Measurements from ENCODE around the gene PPIA. TPM values are rescaled to one million over a fixed set of nuclear protein-coding genes. Genes with fewer than 3 reads are reported as not detected.
A peak's percentile ranks its signal among the peaks of the same experiment; 100 is the strongest.

Gene PPIA
- 5,630 and 5,683 TPM in 2 replicates for total RNA-seq (2014; rRNA removed; shearing (Covaris generic))

DNA sequence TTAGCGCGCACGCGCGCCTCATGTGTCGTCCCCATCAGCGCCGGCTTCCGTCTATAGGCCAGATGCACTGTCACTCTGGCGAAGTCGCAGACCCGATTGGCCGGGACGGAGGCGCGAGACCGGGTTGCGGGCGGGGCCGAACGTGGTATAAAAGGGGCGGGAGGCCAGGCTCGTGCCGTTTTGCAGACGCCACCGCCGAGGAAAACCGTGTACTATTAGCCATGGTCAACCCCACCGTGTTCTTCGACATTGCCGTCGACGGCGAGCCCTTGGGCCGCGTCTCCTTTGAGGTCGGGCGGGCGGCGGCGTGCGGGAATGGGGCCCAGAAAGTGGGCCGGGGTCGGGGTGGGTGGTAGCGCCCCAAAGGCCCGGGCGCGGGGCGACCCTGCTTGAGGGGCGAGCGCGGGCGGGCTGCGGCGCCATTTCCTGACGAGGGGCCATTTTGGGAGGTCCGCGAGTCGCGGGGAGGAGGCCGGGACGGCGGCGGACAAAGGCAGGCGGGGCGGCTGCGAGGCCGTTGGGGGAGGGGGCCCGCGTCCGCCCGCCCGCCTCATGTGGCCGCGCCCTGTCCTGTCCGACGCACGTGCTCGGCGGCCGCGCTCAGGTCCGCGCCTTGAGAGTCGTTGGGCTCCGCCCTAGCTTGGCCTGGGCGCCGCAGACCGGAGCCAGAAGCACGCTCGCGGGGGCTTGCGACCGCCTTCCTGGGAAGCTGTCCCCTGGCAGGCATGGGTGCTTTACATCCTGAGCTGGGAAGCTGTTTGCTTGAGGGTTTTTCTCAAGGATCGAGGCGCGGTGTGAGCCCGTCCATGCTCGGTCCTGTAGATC lies at the start of gene PPIA:
Gene PPIA, plus strand, starts transcription at position 178 of the 825 bp plus-strand sequence. Its CDS starts 44 bp downstream, at position 222.
- Histone ChIP-seq H3K36me3 (peaks cover 55% of the 10 kb centered on the region), H3K4me1 (replicated peaks) (peaks cover 21% of the 10 kb centered on the region), H3K27me3 (replicated peaks) (no peaks in the 10 kb centered on the region), H3K9me3 (replicated peaks) (no peaks in the 10 kb centered on the region), H3K27ac (peak within 1 kb of the TSS; percentile 97), H3K4me3 (peak within 1 kb of the TSS; percentile 73)
- DNase-seq (ENCODE audit: low read depth in 1 of 2, low spot score in 2 of 2): peak; percentile 91 to 99

DNA sequence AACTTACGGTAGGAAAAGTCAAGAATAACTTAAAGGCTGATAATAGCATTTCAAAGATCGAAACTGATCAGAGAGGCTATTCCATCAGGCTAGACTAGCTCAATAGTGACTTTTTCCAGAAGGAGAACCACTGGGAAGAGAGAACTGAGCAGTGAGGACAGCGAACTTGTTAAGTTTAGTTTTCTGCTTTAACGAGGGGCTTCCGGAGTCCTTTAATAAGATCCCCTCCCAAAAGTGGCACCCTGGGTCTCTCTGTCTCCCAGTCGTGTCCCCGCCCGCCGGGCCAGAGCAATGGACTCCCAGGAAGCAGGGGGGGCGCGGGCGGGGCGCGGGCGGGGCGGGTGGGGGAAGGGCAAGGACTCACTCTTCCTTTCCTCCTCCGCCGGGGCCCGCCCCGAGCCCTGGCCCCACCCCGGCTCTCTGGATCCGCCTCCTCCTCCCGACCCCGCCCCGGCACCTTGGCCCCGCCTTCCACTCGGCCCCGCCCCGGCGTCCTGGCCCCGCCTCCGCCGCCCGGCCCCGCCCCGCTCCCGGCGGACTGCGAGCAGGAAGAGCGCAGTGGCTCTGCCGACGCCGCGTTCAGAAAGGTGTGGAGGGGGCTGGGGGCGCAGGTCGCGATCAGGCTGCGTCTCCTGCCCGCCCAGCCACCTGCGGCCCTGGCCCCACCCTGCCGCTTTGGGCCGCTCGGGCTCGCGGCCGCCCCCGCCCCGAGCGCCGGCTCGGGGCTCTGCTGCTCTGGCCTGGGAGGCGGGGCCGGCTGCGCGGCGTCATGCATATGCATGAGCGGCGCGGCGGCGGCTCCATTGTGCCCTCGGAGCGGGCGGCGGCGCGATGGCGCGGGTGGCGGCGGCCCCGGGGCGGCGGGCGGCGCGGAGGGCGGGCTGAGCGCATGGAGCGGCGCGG lies 48.2 kb upstream of the PPIA start, which contains the start of gene ZMIZ2:
Gene ZMIZ2, plus strand, starts transcription at position 803 of the 903 bp plus-strand sequence. CDS start 7,403 bp downstream, outside the sequence.
- Histone ChIP-seq H3K36me3 (peaks cover 29% of the 10 kb centered on the region), H3K9me3 (replicated peaks) (no peaks in the 10 kb centered on the region; the same call in 1 of the 2 replicates), H3K4me3 (peak within 1 kb of the TSS; percentile 100), H3K27me3 (replicated peaks) (no peaks in the 10 kb centered on the region), H3K4me1 (replicated peaks) (peaks cover 36% of the 10 kb centered on the region), H3K27ac (peak within 1 kb of the TSS; percentile 98)
- peak; percentile 82 to 94 for DNase-seq (ENCODE audit: low read depth in 1 of 2, low spot score in 2 of 2)

DNA sequence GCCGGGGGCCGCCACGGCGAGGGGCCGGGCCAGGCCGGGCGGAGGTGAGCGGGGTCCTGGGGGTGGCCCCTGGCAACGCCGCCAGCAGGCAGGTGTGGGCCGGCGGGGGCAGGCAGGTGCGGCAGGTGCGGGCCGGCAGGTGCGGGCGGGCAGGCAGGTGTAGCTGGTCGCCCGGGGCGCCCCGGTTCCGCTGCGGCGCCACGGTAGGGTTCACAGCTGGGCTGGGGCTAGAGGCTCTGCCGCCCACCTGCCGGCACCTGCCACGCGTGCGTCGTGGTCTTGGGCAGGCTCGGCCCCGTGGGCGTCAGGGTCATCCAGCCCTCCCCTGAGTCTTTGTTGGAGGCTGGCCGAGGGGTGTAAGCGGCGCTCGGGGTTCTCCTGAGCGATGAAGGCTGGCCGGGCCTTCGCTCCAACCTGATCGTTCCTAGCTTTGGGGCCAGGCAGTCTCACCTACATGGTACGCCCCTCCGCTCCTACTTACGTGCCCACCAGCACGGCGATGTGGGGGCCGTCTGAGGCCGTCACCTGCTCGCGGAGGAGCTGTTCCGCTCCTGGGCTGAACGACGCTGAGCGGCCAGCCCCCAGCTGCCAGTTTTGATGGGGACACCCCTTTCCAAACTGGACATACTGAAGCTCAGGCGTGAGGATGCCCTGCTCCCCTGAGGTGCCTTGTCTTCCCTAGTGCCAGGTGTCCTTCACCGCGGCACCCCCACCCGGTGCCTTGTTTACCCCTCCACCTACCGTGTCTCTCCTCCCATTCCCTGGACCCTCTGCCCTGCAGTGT lies 47.3 kb upstream of the PPIA start:
- DNase-seq (ENCODE audit: low read depth in 1 of 2, low spot score in 2 of 2): no peak
- peaks cover 29% of the 10 kb centered on the region for H3K36me3 ChIP-seq
- no peaks in the 10 kb centered on the region for H3K27me3 ChIP-seq (replicated peaks)
- no peaks in the 10 kb centered on the region; the same call in 1 of the 2 replicates for H3K9me3 ChIP-seq (replicated peaks)
- H3K27ac ChIP-seq: no peak overlapping the region; the same call in 1 of the 2 replicates
- H3K4me1 ChIP-seq (replicated peaks): peaks cover 30% of the 10 kb centered on the region
- peak overlapping the region; percentile 100 for H3K4me3 ChIP-seq

DNA sequence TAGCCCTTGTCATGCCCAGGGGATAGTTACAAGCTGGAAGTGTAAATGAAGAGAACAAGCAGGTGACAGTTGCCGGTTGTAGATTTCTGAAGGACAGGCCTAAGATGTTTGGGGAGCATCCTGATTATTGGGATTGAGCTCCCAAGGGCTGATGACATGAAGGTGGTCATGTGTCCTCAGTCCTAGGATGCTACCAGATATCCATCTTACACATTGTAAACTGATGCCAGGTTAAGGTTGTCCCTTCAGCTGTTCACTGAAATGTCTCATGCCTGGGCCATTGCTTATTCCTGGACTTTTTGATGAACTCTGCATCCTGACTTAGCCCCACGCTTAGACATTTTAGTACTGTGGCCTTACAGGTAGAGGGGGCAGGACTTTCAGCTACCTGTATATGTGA lies 46.5 kb upstream of the PPIA start:
- Histone ChIP-seq H3K4me3 (no peak overlapping the region), H3K27me3 (replicated peaks) (no peaks in the 10 kb centered on the region)

DNA sequence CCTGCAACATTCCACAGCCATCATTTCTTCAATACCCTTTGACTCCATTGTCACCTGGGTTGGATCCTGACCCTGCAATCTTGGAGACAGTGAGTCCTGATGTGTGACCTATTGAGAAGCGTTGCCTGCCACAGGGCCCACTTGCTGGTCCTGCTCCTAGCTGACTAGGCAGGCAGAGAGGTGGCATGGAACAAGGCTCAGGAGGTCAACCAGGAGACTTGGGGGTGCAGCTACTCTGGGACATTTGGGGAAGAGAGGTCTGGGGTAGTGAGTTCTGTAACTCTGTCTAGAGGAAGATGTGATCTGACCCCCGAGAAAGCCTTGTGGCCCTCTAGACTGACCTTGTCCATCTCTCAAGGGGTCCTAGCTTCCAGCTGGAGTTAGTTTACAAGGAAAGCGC lies 46.1 kb upstream of the PPIA start:
- Histone ChIP-seq H3K36me3 (peaks cover 29% of the 10 kb centered on the region), H3K4me1 (replicated peaks) (peaks cover 30% of the 10 kb centered on the region), H3K27ac (no peak overlapping the region), H3K9me3 (replicated peaks) (no peaks in the 10 kb centered on the region; the same call in 1 of the 2 replicates), H3K27me3 (replicated peaks) (no peaks in the 10 kb centered on the region), H3K4me3 (no peak overlapping the region)
- no peak for DNase-seq (ENCODE audit: low read depth in 1 of 2, low spot score in 2 of 2)

More for the DNA sequence above, 46.5 kb upstream of the PPIA start:
- Histone ChIP-seq H3K36me3 (peaks cover 29% of the 10 kb centered on the region), H3K4me1 (replicated peaks) (peaks cover 30% of the 10 kb centered on the region), H3K27ac (no peak overlapping the region), H3K9me3 (replicated peaks) (no peaks in the 10 kb centered on the region; the same call in 1 of the 2 replicates)
- DNase-seq (ENCODE audit: low read depth in 1 of 2, low spot score in 2 of 2): no peak

DNA sequence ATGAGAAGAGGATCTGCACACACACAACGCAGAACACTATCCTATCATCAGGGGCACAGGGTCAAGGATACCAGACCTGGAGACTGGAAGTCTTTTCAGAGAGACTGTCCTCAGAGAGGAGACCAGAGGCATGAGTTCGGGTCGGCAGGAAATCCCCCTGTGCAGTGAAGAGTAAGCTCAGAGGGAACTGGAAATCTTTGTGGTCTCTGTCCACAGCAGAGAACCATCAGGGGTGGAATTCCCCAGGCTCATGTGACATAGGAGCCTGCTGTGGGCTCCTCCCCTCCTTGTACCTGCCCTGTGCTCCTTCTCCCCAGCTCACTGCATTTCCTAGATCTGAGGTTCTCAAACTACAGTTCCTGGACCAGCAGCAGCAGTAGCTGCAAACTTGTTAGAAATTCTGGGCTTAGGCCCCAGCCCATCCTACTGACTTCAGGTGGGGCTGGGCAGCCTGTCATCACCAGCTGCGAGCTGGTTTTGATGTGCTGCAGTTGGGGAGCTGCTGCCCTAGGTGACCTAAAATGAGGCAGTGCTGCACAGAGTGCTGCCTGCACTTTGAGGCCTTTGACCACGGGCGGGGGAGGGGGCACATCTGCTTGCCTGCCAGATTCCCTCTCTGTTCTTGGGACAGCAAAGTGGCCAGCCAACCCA lies 45.4 kb upstream of the PPIA start:
- no peak overlapping the region for H3K4me3 ChIP-seq
- DNase-seq (ENCODE audit: low read depth in 1 of 2, low spot score in 2 of 2): no peak
- H3K27me3 ChIP-seq (replicated peaks): no peaks in the 10 kb centered on the region
- peaks cover 30% of the 10 kb centered on the region for H3K4me1 ChIP-seq (replicated peaks)
- H3K36me3 ChIP-seq: peaks cover 29% of the 10 kb centered on the region
- H3K9me3 ChIP-seq (replicated peaks): no peaks in the 10 kb centered on the region; the same call in 1 of the 2 replicates
- H3K27ac ChIP-seq: no peak overlapping the region

DNA sequence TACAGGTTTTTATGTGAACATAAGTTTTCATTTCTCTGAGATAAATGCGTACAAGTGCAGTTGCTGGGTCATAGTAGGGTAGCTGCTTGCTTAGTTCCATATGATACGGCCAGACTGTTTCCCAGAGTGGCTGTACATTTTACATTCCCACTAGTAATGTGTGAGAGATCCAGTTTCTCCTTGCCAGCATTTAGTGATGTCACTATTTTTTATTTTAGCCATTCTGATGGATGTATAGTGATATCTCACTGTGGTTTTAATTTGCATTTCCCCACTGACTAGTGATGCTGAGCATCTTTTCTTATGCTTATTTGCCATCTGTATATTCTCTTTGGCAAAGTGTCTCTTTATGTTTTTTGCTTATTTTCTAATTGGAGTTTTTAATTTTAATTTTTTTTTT lies 43.7 kb upstream of the PPIA start:
- Histone ChIP-seq H3K9me3 (replicated peaks) (no peaks in the 10 kb centered on the region; the same call in 1 of the 2 replicates), H3K27me3 (replicated peaks) (no peaks in the 10 kb centered on the region)

DNA sequence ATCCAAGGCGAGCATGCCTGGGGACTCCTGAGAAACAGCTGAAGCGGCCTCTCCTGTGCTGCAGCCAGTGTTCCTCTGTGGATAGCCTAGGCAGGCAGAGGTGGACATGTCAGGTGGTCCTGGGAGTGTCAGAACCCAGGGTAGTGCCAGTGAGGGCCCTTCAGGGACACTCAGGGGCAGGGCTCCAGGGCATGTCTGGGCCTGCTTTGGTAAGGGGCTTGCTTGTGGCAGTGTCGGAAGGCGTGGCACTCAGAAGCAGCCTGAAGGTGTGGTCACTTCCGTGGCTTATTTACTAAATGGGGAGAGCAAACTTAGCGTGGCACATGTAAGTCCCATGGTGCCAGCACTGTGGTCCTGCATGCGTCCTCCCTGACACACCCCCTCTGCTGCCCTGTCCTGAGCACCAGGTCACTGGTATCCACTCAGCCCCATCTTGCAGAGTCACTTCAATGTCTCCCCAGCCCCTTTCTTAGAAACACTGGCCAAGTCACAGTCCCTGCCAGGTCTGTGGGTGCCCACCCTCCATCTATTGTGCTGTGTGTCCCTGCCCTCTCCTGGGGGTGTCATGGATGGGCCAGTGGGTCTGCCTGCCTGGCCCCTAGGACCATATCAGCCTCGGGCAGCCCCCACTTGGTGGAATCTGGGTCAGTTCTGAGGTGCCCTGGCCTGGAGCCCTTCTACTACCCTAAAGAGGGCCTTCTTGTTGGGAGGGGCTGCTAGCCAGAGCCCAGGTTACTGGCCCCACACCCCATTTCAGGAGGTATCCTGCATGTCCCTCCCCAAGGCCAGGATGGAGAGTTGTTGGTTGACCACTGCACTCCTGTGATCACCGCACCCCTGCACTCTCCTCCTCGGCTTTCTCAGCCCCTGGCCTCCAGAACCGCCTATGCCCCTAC lies 41.4 kb upstream of the PPIA start:
- H3K4me1 ChIP-seq (replicated peaks): peaks cover 9% of the 10 kb centered on the region
- H3K36me3 ChIP-seq: peaks cover 39% of the 10 kb centered on the region
- H3K9me3 ChIP-seq (replicated peaks): no peaks in the 10 kb centered on the region; the same call in 1 of the 2 replicates
- H3K27me3 ChIP-seq (replicated peaks): no peaks in the 10 kb centered on the region
- no peak overlapping the region for H3K4me3 ChIP-seq
- no peak overlapping the region for H3K27ac ChIP-seq
- no peak for DNase-seq (ENCODE audit: low read depth in 1 of 2, low spot score in 2 of 2)

More for the DNA sequence above, 43.7 kb upstream of the PPIA start:
- Histone ChIP-seq H3K4me3 (no peak overlapping the region), H3K36me3 (peaks cover 43% of the 10 kb centered on the region), H3K4me1 (replicated peaks) (peaks cover 23% of the 10 kb centered on the region), H3K27ac (no peak overlapping the region)
- DNase-seq (ENCODE audit: low read depth in 1 of 2, low spot score in 2 of 2): no peak

DNA sequence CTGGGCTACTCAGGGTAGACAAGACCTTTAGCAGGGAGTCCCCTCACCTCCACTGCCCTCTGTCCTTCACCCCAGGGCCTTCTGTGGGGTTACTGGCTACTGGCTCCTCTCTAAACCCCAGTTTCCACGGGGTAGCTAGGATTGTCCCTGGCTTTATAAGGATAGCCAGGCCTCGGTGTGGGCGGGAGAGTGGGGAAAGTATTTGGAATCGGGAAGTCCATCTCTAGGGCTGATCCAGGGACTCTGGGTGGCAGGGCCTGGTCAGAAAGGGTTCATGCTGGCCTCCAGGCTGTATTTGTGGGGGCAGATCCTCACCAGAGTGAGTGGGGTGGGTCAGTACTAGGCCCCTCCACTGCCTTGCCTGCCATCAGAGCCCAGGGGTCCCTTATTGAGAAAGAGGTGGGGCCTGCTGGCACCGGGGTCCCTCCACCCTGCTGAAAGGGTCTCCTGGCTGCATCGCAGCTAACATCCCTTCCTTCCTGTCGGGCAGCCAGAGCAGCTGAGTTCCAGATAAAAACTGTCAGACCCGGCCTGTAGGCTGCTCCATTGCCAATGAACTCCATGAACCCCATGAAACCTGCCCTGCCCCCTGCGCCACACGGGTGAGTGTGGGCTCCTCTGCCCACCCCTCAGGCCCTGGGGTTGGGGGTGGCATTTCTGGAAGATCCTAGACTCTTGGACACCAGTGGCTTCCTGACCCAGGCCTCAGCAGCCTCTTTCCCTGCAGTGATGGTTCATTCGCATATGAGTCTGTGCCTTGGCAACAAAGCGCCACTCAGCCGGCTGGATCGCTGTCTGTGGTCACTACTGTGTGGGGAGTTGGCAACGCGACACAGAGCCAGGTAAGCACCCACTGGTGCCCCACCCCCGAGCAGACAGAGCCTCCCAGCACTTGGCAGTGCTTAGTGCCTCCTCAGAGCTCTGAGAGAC lies 40.5 kb upstream of the PPIA start:
- DNase-seq (ENCODE audit: low read depth in 1 of 2, low spot score in 2 of 2): no peak
- Histone ChIP-seq H3K9me3 (replicated peaks) (no peaks in the 10 kb centered on the region), H3K27me3 (replicated peaks) (no peaks in the 10 kb centered on the region), H3K27ac (no peak overlapping the region), H3K4me3 (no peak overlapping the region), H3K4me1 (replicated peaks) (0 out of 2 replicates have a peak, but pooled peaks cover 3% of the 10 kb centered on the region), H3K36me3 (peaks cover 31% of the 10 kb centered on the region)

DNA sequence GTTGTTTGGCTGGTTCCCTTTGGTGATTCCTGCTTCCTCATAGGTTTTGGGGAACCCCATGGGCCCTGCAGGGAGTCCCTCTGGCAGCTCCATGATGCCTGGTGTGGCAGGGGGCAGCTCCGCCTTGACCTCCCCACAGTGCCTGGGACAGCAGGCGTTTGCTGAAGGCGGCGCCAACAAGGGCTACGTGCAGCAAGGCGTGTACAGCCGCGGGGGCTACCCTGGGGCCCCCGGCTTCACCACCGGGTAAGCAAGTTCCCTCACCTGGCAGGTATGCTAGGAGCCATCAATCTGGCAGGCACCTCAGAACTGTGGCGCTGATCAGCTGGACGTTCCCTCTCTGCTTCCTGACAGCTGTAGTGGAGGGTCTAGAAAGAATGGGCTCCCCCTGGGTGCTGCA lies 39.6 kb upstream of the PPIA start:
- no peak for DNase-seq (ENCODE audit: low read depth in 1 of 2, low spot score in 2 of 2)
- H3K4me1 ChIP-seq (replicated peaks): no peaks in the 10 kb centered on the region
- H3K4me3 ChIP-seq: no peak overlapping the region
- H3K9me3 ChIP-seq (replicated peaks): no peaks in the 10 kb centered on the region
- no peak overlapping the region for H3K27ac ChIP-seq
- H3K27me3 ChIP-seq (replicated peaks): no peaks in the 10 kb centered on the region
- H3K36me3 ChIP-seq: peaks cover 33% of the 10 kb centered on the region

DNA sequence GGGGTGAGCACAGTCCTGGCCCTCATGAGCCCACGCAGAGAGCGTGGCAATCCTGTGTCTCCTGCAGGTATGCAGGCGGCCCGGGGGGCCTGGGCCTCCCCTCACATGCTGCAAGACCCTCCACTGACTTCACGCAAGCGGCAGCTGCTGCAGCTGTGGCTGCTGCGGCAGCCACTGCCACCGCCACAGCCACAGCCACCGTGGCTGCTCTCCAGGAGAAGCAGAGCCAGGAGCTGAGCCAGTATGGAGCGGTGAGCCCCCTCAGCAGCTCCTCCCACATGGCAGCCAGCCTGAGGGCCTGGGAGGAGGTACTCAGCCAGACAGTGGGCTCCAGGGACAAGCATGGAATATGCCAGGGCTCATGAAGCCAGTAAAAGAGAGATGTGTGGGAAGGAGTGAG lies 39.2 kb upstream of the PPIA start:
- no peaks in the 10 kb centered on the region for H3K9me3 ChIP-seq (replicated peaks)
- peaks cover 36% of the 10 kb centered on the region for H3K36me3 ChIP-seq
- no peaks in the 10 kb centered on the region for H3K27me3 ChIP-seq (replicated peaks)
- no peak overlapping the region for H3K4me3 ChIP-seq
- DNase-seq (ENCODE audit: low read depth in 1 of 2, low spot score in 2 of 2): no peak
- no peaks in the 10 kb centered on the region for H3K4me1 ChIP-seq (replicated peaks)
- no peak overlapping the region for H3K27ac ChIP-seq

Data from SJSA1 (cell line).